Neural cell (in vitro differentiated cells): Measurements from ENCODE around the gene SLC10A7. TPM values are rescaled to one million over a fixed set of nuclear protein-coding genes. Genes with fewer than 3 reads are reported as not detected.

ENCODE experiments used
- H2AFZ ChIP-seq: fragments of 200-600, 300-800 bp; sonication (generic), shearing (Covaris generic); 2 replicates; pipeline ENCODE4 v1.6.0; 2014; ENCODE audit warnings: low read depth, mild to moderate bottlenecking, antibody characterized with exemption, low read length, moderate library complexity
- H3F3A ChIP-seq: fragments of 200-600 bp; shearing (Covaris generic); 2 replicates; pipeline ENCODE4 v1.6.1; 2016; ENCODE audit warnings: mild to moderate bottlenecking, moderate library complexity, mixed read lengths, antibody characterized with exemption, low read length; ENCODE audit not compliant: insufficient read depth, poor library complexity, severe bottlenecking
- H3K27ac ChIP-seq: fragments of 200-600, 300-800 bp; sonication (generic), shearing (Covaris generic); 2 replicates; pipeline ENCODE4 v1.5.1; 2014; ENCODE audit warnings: mild to moderate bottlenecking, low read length, moderate library complexity
- H3K27me3 ChIP-seq: fragments of 300-800, 200-600 bp; sonication (generic), shearing (Covaris generic); 2 replicates; pipeline ENCODE4 v1.6.0; 2014; ENCODE audit warnings: mild to moderate bottlenecking, low read depth, low read length, moderate library complexity; ENCODE audit not compliant: insufficient read depth
- H3K36me3 ChIP-seq: fragments of 300-800, 200-600 bp; sonication (generic), shearing (Covaris generic); 2 replicates; pipeline ENCODE4 v1.5.1; 2014; ENCODE audit warnings: mild to moderate bottlenecking, antibody characterized with exemption, low read length, moderate library complexity; ENCODE audit not compliant: insufficient read depth
- H3K4me2 ChIP-seq: fragments of 300-800, 200-600 bp; sonication (generic), shearing (Covaris generic); 2 replicates; pipeline ENCODE4 v1.6.0; 2014; ENCODE audit warnings: mild to moderate bottlenecking, low read length
- H3K4me3 ChIP-seq: fragments of 300-800, 200-600 bp; sonication (generic), shearing (Covaris generic); 2 replicates; pipeline ENCODE4 v1.5.1; 2014; ENCODE audit warnings: mild to moderate bottlenecking, low read length, moderate library complexity
- H3K79me2 ChIP-seq: fragments of 200-600 bp; shearing (Covaris generic); replicated peaks from 2 replicates; pipeline ENCODE4 v1.6.0; 2014; ENCODE audit warnings: mild to moderate bottlenecking, low read length, moderate library complexity; ENCODE audit not compliant: insufficient read depth
- H3K9ac ChIP-seq: fragments of 300-800, 200-600 bp; sonication (generic), shearing (Covaris generic); 2 replicates; pipeline ENCODE4 v1.6.1; 2016; ENCODE audit warnings: mild to moderate bottlenecking, low read length, mixed read lengths
- H3K9me2 ChIP-seq: fragments of 200-600 bp; shearing (Covaris generic); 2 replicates; pipeline ENCODE4 v1.6.1; 2016; ENCODE audit warnings: mild to moderate bottlenecking, low read length, mixed read lengths; ENCODE audit not compliant: insufficient read depth
- H3K9me3 ChIP-seq: fragments of 200-600, 300-800 bp; sonication (generic), shearing (Covaris generic); 2 replicates; pipeline ENCODE4 v1.6.1; 2016; ENCODE audit warnings: mild to moderate bottlenecking, mixed run types, low read length, moderate library complexity, mixed read lengths
- H4K20me1 ChIP-seq: fragments of 200-600 bp; shearing (Covaris generic); 2 replicates; pipeline ENCODE4 v1.6.1; 2016; ENCODE audit warnings: mild to moderate bottlenecking, mixed run types; ENCODE audit not compliant: insufficient read depth
- CTCF ChIP-seq: fragments of 450-650 bp; IDR thresholded peaks from 2 replicates; pipeline ENCODE4 v1.5.1; 2014; ENCODE audit warnings: antibody characterized with exemption, mild to moderate bottlenecking, moderate library complexity; ENCODE audit not compliant: poor library complexity, severe bottlenecking
- EP300 ChIP-seq: fragments of 450-650 bp; conservative IDR thresholded peaks from 2 replicates; pipeline ENCODE4 v1.6.1; 2014; ENCODE audit warnings: antibody characterized with exemption, mild to moderate bottlenecking, moderate library complexity; ENCODE audit not compliant: poor library complexity, severe bottlenecking
- EZH2 ChIP-seq: fragments of 200-600, 300-800 bp; shearing (Covaris generic), sonication (generic); IDR thresholded peaks from 2 replicates; pipeline ENCODE4 v1.6.1; 2014; ENCODE audit warnings: antibody characterized with exemption, low read length, borderline replicate concordance, mild to moderate bottlenecking; ENCODE audit not compliant: insufficient read depth, poor library complexity, severe bottlenecking
- MXI1 ChIP-seq: fragments of 450-650 bp; conservative IDR thresholded peaks from 2 replicates; pipeline ENCODE4 v1.6.1; 2014; ENCODE audit warnings: antibody characterized with exemption, mild to moderate bottlenecking; ENCODE audit not compliant: poor library complexity, severe bottlenecking
- POLR2AphosphoS5 ChIP-seq: IDR thresholded peaks from 2 replicates; pipeline ENCODE4 v1.6.1; 2012
- RAD21 ChIP-seq: fragments of 450-650 bp; conservative IDR thresholded peaks from 2 replicates; pipeline ENCODE4 v1.6.1; 2014; ENCODE audit warnings: antibody characterized with exemption, mild to moderate bottlenecking, moderate library complexity
- REST ChIP-seq: IDR thresholded peaks from 2 replicates; pipeline ENCODE4 v1.6.1; 2012; ENCODE audit warnings: borderline replicate concordance
- SMC3 ChIP-seq: fragments of 450-650 bp; conservative IDR thresholded peaks from 2 replicates; pipeline ENCODE4 v1.6.1; 2014; ENCODE audit warnings: antibody characterized with exemption, mild to moderate bottlenecking, moderate library complexity; ENCODE audit not compliant: poor library complexity
- TAF1 ChIP-seq: IDR thresholded peaks from 2 replicates; pipeline ENCODE4 v1.6.1; 2012; ENCODE audit warnings: low read depth
- polyA plus RNA-seq: library from polyadenylated mRNA; depleted of rRNA; stranded (reverse); fragments of >200 nt; gene quantifications from 2 replicates; pipeline ENCODE4 v1.2.3, GENCODE V29; 2014

The SLC10A7 gene
- polyA plus RNA-seq, 1 donor from 2014 or later: 5.5 TPM

- no peaks in the 10 kb centered on the region for H3K9me2 ChIP-seq
These were observed 13.4 kb downstream of the SLC10A7 start for GRCh38 chr4:146508229-146508939.

GRCh38 chr4:146507632-146508031 lies 14.1 kb downstream of the SLC10A7 start:
- TF ChIP-seq TAF1 (no peak), EP300 (no peak), REST (no peak), CTCF (no peak), SMC3 (no peak), RAD21 (no peak), MXI1 (no peak), POLR2AphosphoS5 (no peak), EZH2 (no peak)
- no peak overlapping the region for H3K27ac ChIP-seq
- no peaks in the 10 kb centered on the region for H3K36me3 ChIP-seq
- H3K9ac ChIP-seq: no peak overlapping the region
- no peak overlapping the region for H3K4me2 ChIP-seq
- H3K4me3 ChIP-seq: no peak overlapping the region
- no peaks in the 10 kb centered on the region for H3K27me3 ChIP-seq
- H4K20me1 ChIP-seq: no peaks in the 10 kb centered on the region
- H3K9me3 ChIP-seq: no peaks in the 10 kb centered on the region
- no peaks in the 10 kb centered on the region for H3K79me2 ChIP-seq
- no peaks in the 10 kb centered on the region for H3K9me2 ChIP-seq
- H3F3A ChIP-seq: no peaks in the 10 kb centered on the region
- no peak overlapping the region for H2AFZ ChIP-seq

More at GRCh38 chr4:146508229-146508939, 13.4 kb downstream of the SLC10A7 start:
- no peak overlapping the region for H3K4me3 ChIP-seq
- no peaks in the 10 kb centered on the region for H3K36me3 ChIP-seq
- H3K79me2 ChIP-seq: no peaks in the 10 kb centered on the region
- no peak overlapping the region for H3K4me2 ChIP-seq
- H2AFZ ChIP-seq: no peak overlapping the region
- TF ChIP-seq SMC3: no peak
- no peak for TF ChIP-seq MXI1
- no peak for TF ChIP-seq REST
- TF ChIP-seq EZH2: no peak
- no peak for TF ChIP-seq POLR2AphosphoS5
- H3F3A ChIP-seq: no peaks in the 10 kb centered on the region
- H3K9me3 ChIP-seq: no peaks in the 10 kb centered on the region
- no peaks in the 10 kb centered on the region for H3K27me3 ChIP-seq
- no peak overlapping the region for H3K9ac ChIP-seq
- no peak overlapping the region for H3K27ac ChIP-seq
- H4K20me1 ChIP-seq: no peaks in the 10 kb centered on the region
